ENCODE data around the gene ZDHHC1. TPM values are rescaled to one million over a fixed set of nuclear protein-coding genes. Genes with fewer than 3 reads are reported as not detected.

Gene ZDHHC1
- polyA plus RNA-seq, 1 of the 3 experiments (the other 2 are of a cell fraction), result 15.8 TPM

GRCh38 chr16:67424261-67424615 lies 8.0 kb upstream of the ZDHHC1 start:
- no peaks in the 10 kb centered on the region for H3K36me3 ChIP-seq (replicated peaks in 1 of 2; ENCODE audit: control insufficient read depth in 1 of 2, insufficient read depth in 2 of 2, low read length in 1 of 2)
- CTCF ChIA-PET, result interaction anchor here (0.9 to 5.9 kb wide), 8 partner anchors 7 to 446 kb away, joined by 3 to 76 read pairs (median 4); partner anchors contain the start of genes ATP6V0D1, CTCF, KCTD19 and LRRC36
- no peak overlapping the region for H3K4me2 ChIP-seq
- H3K4me3 ChIP-seq (ENCODE audit: low read depth in 2 of 2, low read length in 1 of 2), result no peak overlapping the region
- POLR2A ChIA-PET, result no interaction called here
- no peak overlapping the region for H3K27ac ChIP-seq (ENCODE audit: low read depth in 2 of 2, low read length in 1 of 2)
- no peaks in the 10 kb centered on the region for H3K9me2 ChIP-seq
- H3K9ac ChIP-seq, result no peak overlapping the region
- no peak overlapping the region for H2AFZ ChIP-seq (ENCODE audit: low read depth)
- H3K4me1 ChIP-seq (ENCODE audit: control insufficient read depth in 1 of 2, insufficient read depth in 2 of 2, low read depth in 1 of 2, low read length in 1 of 2), result peaks cover 0 to 3% of the 10 kb centered on the region in 2 experiments; a peak in 1 of 4 replicates
- H3F3A ChIP-seq (replicated peaks; ENCODE audit: insufficient read depth), result no peaks in the 10 kb centered on the region
- H3K79me2 ChIP-seq (ENCODE audit: insufficient read depth), result no peaks in the 10 kb centered on the region
- DNase-seq, result no peak
- TF ChIP-seq SMC3 (IDR thresholded peaks at IDR 0.05; ENCODE audit: low read depth, low read length) (no peak), ELF1 (IDR thresholded peaks at IDR 0.05) (no peak), TAF1 (IDR thresholded peaks at IDR 0.05; ENCODE audit: borderline replicate concordance, low read depth, low read length) (no peak), RCOR1 (IDR thresholded peaks at IDR 0.05; ENCODE audit: low read length) (no peak)
- no peaks in the 10 kb centered on the region; the same call in 1 of the 2 replicates for H3K27me3 ChIP-seq (ENCODE audit: insufficient read depth)
- WGBS (ENCODE audit: low lambda C conversion rate), result 81% methylated on average over 4 of the region's 5 CpGs
- H3K9me3 ChIP-seq, result no peaks in the 10 kb centered on the region
- H4K20me1 ChIP-seq (ENCODE audit: insufficient read depth), result no peaks in the 10 kb centered on the region

GRCh38 chr16:67423611-67424260 lies 7.5 kb upstream of the ZDHHC1 start:
- Histone ChIP-seq H3K4me3 (ENCODE audit: low read depth in 2 of 2, low read length in 1 of 2) (no peak overlapping the region), H2AFZ (ENCODE audit: low read depth) (no peak overlapping the region), H3K9me3 (no peaks in the 10 kb centered on the region), H4K20me1 (ENCODE audit: insufficient read depth) (no peaks in the 10 kb centered on the region), H3K79me2 (ENCODE audit: insufficient read depth) (no peaks in the 10 kb centered on the region), H3K9me2 (no peaks in the 10 kb centered on the region), H3F3A (replicated peaks; ENCODE audit: insufficient read depth) (no peaks in the 10 kb centered on the region), H3K4me2 (no peak overlapping the region), H3K9ac (no peak overlapping the region), H3K27me3 (ENCODE audit: insufficient read depth) (no peaks in the 10 kb centered on the region; the same call in 1 of the 2 replicates), H3K27ac (ENCODE audit: low read depth in 2 of 2, low read length in 1 of 2) (no peak overlapping the region), H3K4me1 (ENCODE audit: control insufficient read depth in 1 of 2, insufficient read depth in 2 of 2, low read depth in 1 of 2, low read length in 1 of 2) (peaks cover 0 to 3% of the 10 kb centered on the region in 2 experiments; a peak in 1 of 4 replicates), H3K36me3 (replicated peaks in 1 of 2; ENCODE audit: control insufficient read depth in 1 of 2, insufficient read depth in 2 of 2, low read length in 1 of 2) (no peaks in the 10 kb centered on the region)
- POLR2A ChIA-PET, result no interaction called here
- TF ChIP-seq ZBTB33 (IDR thresholded peaks at IDR 0.05; ENCODE audit: borderline replicate concordance, low read depth), result no peak
- TF ChIP-seq EP300 (IDR thresholded peaks at IDR 0.05; ENCODE audit: borderline replicate concordance in 1 of 2, low read depth in 1 of 2, low read length in 1 of 2), result no peak
- TF ChIP-seq JUND (IDR thresholded peaks at IDR 0.05), result no peak
- no peak for DNase-seq
- WGBS (ENCODE audit: low lambda C conversion rate), result 76% methylated on average over 9 of the region's 9 CpGs
- CTCF ChIA-PET, result interaction anchor here (0.9 to 5.9 kb wide), 7 partner anchors 6 to 138 kb away, joined by 3 to 76 read pairs (median 3); partner anchors contain the start of genes ATP6V0D1, CTCF, KCTD19 and LRRC36

- Histone ChIP-seq H3K79me2 (ENCODE audit: insufficient read depth) (no peaks in the 10 kb centered on the region), H3K27me3 (ENCODE audit: insufficient read depth) (no peaks in the 10 kb centered on the region; the same call in 1 of the 2 replicates), H4K20me1 (ENCODE audit: insufficient read depth) (no peaks in the 10 kb centered on the region), H2AFZ (ENCODE audit: low read depth) (no peak overlapping the region), H3F3A (replicated peaks; ENCODE audit: insufficient read depth) (no peaks in the 10 kb centered on the region), H3K27ac (ENCODE audit: low read depth in 2 of 2, low read length in 1 of 2) (no peak overlapping the region), H3K4me3 (ENCODE audit: low read depth in 2 of 2, low read length in 1 of 2) (no peak overlapping the region), H3K36me3 (replicated peaks in 1 of 2; ENCODE audit: control insufficient read depth in 1 of 2, insufficient read depth in 2 of 2, low read length in 1 of 2) (no peaks in the 10 kb centered on the region), H3K4me1 (ENCODE audit: control insufficient read depth in 1 of 2, insufficient read depth in 2 of 2, low read depth in 1 of 2, low read length in 1 of 2) (no peaks in the 10 kb centered on the region), H3K9me2 (no peaks in the 10 kb centered on the region), H3K9me3 (no peaks in the 10 kb centered on the region), H3K9ac (no peak overlapping the region), H3K4me2 (no peak overlapping the region)
- CTCF ChIA-PET, result interaction anchor here (1.0 to 1.2 kb wide), 4 partner anchors 19 to 139 kb away, joined by 3 to 4 read pairs (median 3); partner anchors contain the start of genes ATP6V0D1 and CTCF
- WGBS (ENCODE audit: low lambda C conversion rate), result 79% methylated on average over 5 of the region's 5 CpGs
- DNase-seq, result no peak
- TF ChIP-seq GABPA (IDR thresholded peaks at IDR 0.05; ENCODE audit: low read depth) (no peak), MEF2A (IDR thresholded peaks at IDR 0.05; ENCODE audit: borderline replicate concordance, low read depth) (no peak), JUND (IDR thresholded peaks at IDR 0.05) (no peak), RXRA (IDR thresholded peaks at IDR 0.05; ENCODE audit: borderline replicate concordance, low read depth) (no peak), PBX3 (IDR thresholded peaks at IDR 0.05) (no peak)
- POLR2A ChIA-PET, result no interaction called here
Measured at GRCh38 chr16:67423015-67423414, 6.7 kb upstream of the ZDHHC1 start.
